GM19372 (cell line): Measurements from ENCODE around the gene NUP210.

Source experiments
- ATAC-seq: cut with Tn5 transposase; IDR thresholded peaks from one replicate; pipeline ENCODE4 v1.9.1; 2021; ENCODE audit warnings: mild to moderate bottlenecking, low read depth, moderate library complexity; ENCODE audit not compliant: unreplicated experiment

The NUP210 gene

GRCh38 chr3:13353506-13353905 is 66.6 kb downstream of the NUP210 start:
- ATAC-seq: no peak

GRCh38 chr3:13352621-13353131 is 67.4 kb downstream of the NUP210 start:
- no peak for ATAC-seq

- no peak for ATAC-seq
These were observed 70.3 kb downstream of the NUP210 start for GRCh38 chr3:13349823-13350222.

GRCh38 chr3:13348661-13349396 is 71.3 kb downstream of the NUP210 start:
- ATAC-seq: no peak

GRCh38 chr3:13348100-13348499 is 72.0 kb downstream of the NUP210 start:
- no peak for ATAC-seq

GRCh38 chr3:13347390-13347950 is 72.7 kb downstream of the NUP210 start:
- no peak for ATAC-seq

- ATAC-seq: no peak
These were observed 73.4 kb downstream of the NUP210 start for GRCh38 chr3:13346481-13347389.

GRCh38 chr3:13345772-13346171 is 74.3 kb downstream of the NUP210 start:
- ATAC-seq: no peak

GRCh38 chr3:13345284-13345683 is 74.8 kb downstream of the NUP210 start:
- no peak for ATAC-seq

- ATAC-seq: no peak
These were observed 75.5 kb downstream of the NUP210 start for GRCh38 chr3:13344663-13345062.

GRCh38 chr3:13343601-13344000 is 76.5 kb downstream of the NUP210 start:
- no peak for ATAC-seq

- no peak for ATAC-seq
These were observed 78.8 kb downstream of the NUP210 start for GRCh38 chr3:13341229-13341905.

GRCh38 chr3:13339833-13340232 is 80.3 kb downstream of the NUP210 start:
- no peak for ATAC-seq

- ATAC-seq: no peak
These were observed 81.1 kb downstream of the NUP210 start for GRCh38 chr3:13338996-13339395.

GRCh38 chr3:13338231-13338630 is 81.9 kb downstream of the NUP210 start:
- ATAC-seq: no peak

GRCh38 chr3:13336592-13336991 is 83.5 kb downstream of the NUP210 start:
- ATAC-seq: no peak

- no peak for ATAC-seq
These were observed 84.6 kb downstream of the NUP210 start for GRCh38 chr3:13335503-13335902.

- no peak for ATAC-seq
These were observed 85.1 kb downstream of the NUP210 start for GRCh38 chr3:13335059-13335458.

GRCh38 chr3:13333236-13333897 is 86.8 kb downstream of the NUP210 start:
- no peak for ATAC-seq

GRCh38 chr3:13332740-13333139 is 87.4 kb downstream of the NUP210 start:
- ATAC-seq: no peak
